Parathyroid adenoma (tissue), 2 donors: Measurements from ENCODE around the gene ANAPC15.

Source experiments
- H2AFZ ChIP-seq: fragments of 300-600 bp; sonication (generic); one replicate; pipeline ENCODE4 v1.7.0; 2017; ENCODE audit warnings: antibody characterized with exemption, mild to moderate bottlenecking
- H3K27ac ChIP-seq: fragments of 300-600 bp; sonication (generic); one replicate; pipeline ENCODE4 v1.7.0; 2017
- H3K27me3 ChIP-seq: fragments of 300-600 bp; sonication (generic); one replicate; pipeline ENCODE4 v1.7.0; 2017; ENCODE audit warnings: low read length; ENCODE audit not compliant: control insufficient read depth, insufficient read depth
- H3K36me3 ChIP-seq: fragments of 300-600 bp; sonication (generic); one replicate; pipeline ENCODE4 v1.7.0; 2017; ENCODE audit warnings: low read length; ENCODE audit not compliant: control insufficient read depth, insufficient read depth
- H3K4me1 ChIP-seq: fragments of 300-600 bp; sonication (generic); one replicate; pipeline ENCODE4 v1.7.0; 2017; ENCODE audit warnings: control low read depth
- H3K4me2 ChIP-seq: fragments of 300-600 bp; sonication (generic); one replicate; pipeline ENCODE4 v1.7.0; 2017; ENCODE audit warnings: low read length
- H3K4me3 ChIP-seq: fragments of 300-600 bp; sonication (generic); one replicate; pipeline ENCODE4 v1.7.0; 2017; ENCODE audit warnings: low read depth, low read length
- H3K79me2 ChIP-seq: fragments of 300-600 bp; sonication (generic); one replicate; pipeline ENCODE4 v1.7.0; 2017; ENCODE audit warnings: control low read depth
- H3K9ac ChIP-seq: fragments of 300-600 bp; sonication (generic); one replicate; pipeline ENCODE4 v1.7.0; 2017; ENCODE audit warnings: mild to moderate bottlenecking
- H3K9me3 ChIP-seq: fragments of 300-600 bp; sonication (generic); one replicate; pipeline ENCODE4 v1.7.0; 2017; ENCODE audit warnings: low read length; ENCODE audit not compliant: control insufficient read depth
- CTCF ChIP-seq: fragments of 300-600 bp; sonication (generic); IDR thresholded peaks from one replicate; pipeline ENCODE4 v1.7.0; 2017; ENCODE audit warnings: antibody characterized with exemption, mild to moderate bottlenecking
- donor health status: primary hyperparathyroidism.

Gene ANAPC15

GRCh38 chr11:72080326-72081183, 31.9 kb downstream of the ANAPC15 start, which contains the start of the genes LRRC51 and NUMA1:
Gene LRRC51, plus strand, starts transcription at chr11:72080850. Its CDS starts 8,234 bp downstream, at chr11:72089084.
Gene NUMA1, minus strand, starts transcription at chr11:72080542. Its CDS starts 44,599 bp downstream, at chr11:72035943.
- H2AFZ ChIP-seq = peak within 1 kb of the TSS; percentile 82
- peak within 1 kb of the TSS; percentile 64 for H3K4me3 ChIP-seq
- H3K4me1 ChIP-seq = peaks cover 4% of the 10 kb centered on the region
- no peaks in the 10 kb centered on the region for H3K9me3 ChIP-seq
- peaks cover 4% of the 10 kb centered on the region for H3K79me2 ChIP-seq
- no peaks in the 10 kb centered on the region for H3K36me3 ChIP-seq
- peak within 1 kb of the TSS; percentile 37 for H3K9ac ChIP-seq
- no peaks in the 10 kb centered on the region for H3K27me3 ChIP-seq
- no peak for TF ChIP-seq CTCF
- H3K27ac ChIP-seq = peak within 1 kb of the TSS; percentile 93
- peak within 1 kb of the TSS; percentile 89 for H3K4me2 ChIP-seq

GRCh38 chr11:72079819-72080325, 32.6 kb downstream of the ANAPC15 start:
- Histone ChIP-seq H3K36me3 (no peaks in the 10 kb centered on the region), H3K27ac (peak overlapping the region; percentile 93), H3K79me2 (peaks cover 4% of the 10 kb centered on the region), H3K4me1 (peaks cover 4% of the 10 kb centered on the region), H2AFZ (peak overlapping the region; percentile 82), H3K9me3 (no peaks in the 10 kb centered on the region), H3K27me3 (no peaks in the 10 kb centered on the region), H3K4me2 (peak overlapping the region; percentile 89), H3K4me3 (peak overlapping the region; percentile 64), H3K9ac (peak overlapping the region; percentile 37)
- no peak for TF ChIP-seq CTCF

GRCh38 chr11:72078477-72078876, 34.0 kb downstream of the ANAPC15 start:
- no peaks in the 10 kb centered on the region for H3K9me3 ChIP-seq
- H3K79me2 ChIP-seq = peaks cover 4% of the 10 kb centered on the region
- H3K9ac ChIP-seq = no peak overlapping the region
- no peaks in the 10 kb centered on the region for H3K27me3 ChIP-seq
- no peaks in the 10 kb centered on the region for H3K36me3 ChIP-seq
- no peak overlapping the region for H2AFZ ChIP-seq
- no peak overlapping the region for H3K27ac ChIP-seq
- TF ChIP-seq CTCF = no peak
- peaks cover 4% of the 10 kb centered on the region for H3K4me1 ChIP-seq
- H3K4me3 ChIP-seq = no peak overlapping the region
- H3K4me2 ChIP-seq = no peak overlapping the region

- H3K4me1 ChIP-seq = peaks cover 3% of the 10 kb centered on the region
- no peak overlapping the region for H3K4me3 ChIP-seq
- no peaks in the 10 kb centered on the region for H3K27me3 ChIP-seq
- no peak overlapping the region for H3K27ac ChIP-seq
- H2AFZ ChIP-seq = no peak overlapping the region
- no peak overlapping the region for H3K4me2 ChIP-seq
- H3K9ac ChIP-seq = no peak overlapping the region
- TF ChIP-seq CTCF = no peak
- H3K79me2 ChIP-seq = peaks cover 4% of the 10 kb centered on the region
- no peaks in the 10 kb centered on the region for H3K36me3 ChIP-seq
- no peaks in the 10 kb centered on the region for H3K9me3 ChIP-seq
Observed at GRCh38 chr11:72075756-72076155, 36.7 kb downstream of the ANAPC15 start.
